DMS114 treated with DMSO at 0.1 percent for 48 hours (cell line): ENCODE results near the gene NXPH2.

Experiments used
- DNase-seq: peaks from one replicate; lab custom pipeline; 2025; ENCODE audit not compliant: unreplicated experiment; lab: John Stamatoyannopoulos, UW

NXPH2 gene

DNA sequence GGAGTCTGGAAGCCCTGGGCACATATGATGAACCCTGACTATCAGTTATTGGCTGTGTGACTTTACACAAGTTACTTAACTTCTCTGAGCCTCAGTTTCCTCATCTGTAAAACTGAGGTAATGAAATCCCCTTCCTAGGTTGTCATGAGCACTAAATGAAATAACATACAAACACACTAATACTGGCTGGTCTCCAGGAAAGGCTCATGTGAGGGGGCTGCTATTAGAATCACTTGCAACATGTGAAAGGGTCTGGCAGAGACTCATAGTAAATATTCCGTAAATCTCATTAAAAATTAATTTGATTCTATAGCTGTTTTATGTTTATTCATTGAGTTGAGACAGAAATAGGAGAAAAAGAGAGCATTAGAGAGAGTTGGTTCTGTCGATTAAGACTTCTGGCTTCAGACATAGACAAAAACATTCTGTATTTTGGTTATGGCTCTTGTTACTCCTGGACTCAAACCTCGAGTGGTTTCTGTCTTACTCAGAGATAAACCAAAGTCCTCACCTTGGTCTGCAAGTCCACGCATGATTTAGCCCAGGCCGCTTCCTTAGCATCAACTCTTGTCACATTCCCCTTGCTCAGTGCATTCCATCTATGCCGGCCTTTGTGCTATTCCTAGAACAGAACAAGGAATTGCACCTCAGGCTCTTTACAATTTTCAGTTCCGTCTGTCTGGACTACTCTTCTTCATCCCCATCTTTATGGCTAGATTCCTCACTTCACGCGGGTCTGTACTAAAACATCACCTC, 139.1 kb downstream of the NXPH2 start:
- no peak for DNase-seq

DNA sequence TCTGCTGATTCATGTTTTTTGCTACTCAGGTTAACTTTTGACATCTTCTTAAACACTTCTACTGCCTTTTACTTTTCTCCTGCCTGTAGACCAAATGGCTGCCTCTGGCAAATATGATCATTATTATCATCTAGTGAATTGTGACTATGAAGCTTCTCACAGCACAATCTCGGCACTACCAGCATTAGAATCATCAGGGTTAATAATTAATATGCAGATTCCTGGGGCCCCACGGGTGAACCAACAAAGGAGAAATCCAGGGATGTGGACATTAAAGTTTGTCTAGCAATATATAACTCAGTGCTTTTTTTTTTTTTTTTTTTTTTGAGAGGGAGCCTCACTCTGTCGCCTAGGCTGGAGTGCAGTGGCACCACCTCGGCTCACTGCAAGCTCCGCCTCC, 142.5 kb downstream of the NXPH2 start:
- no peak for DNase-seq

DNA sequence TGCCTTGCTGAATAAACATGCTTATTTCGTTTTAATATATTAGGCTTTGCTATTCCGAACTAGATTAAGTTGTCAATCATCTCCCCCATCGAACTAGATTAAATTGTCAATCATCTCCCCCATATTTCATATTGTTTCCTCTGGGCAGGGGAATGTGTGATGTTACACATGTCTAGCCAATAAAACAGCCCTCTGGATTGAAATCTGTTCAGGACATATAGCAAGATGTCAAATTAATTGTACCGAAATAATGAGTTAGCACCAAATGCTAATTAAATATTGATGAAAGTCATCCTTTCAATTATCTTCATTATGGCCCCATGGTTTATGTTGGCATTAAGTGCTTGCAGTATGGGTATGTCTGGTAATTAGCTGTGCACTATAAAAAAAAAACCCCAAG, 143.1 kb downstream of the NXPH2 start:
- DNase-seq: no peak

DNA sequence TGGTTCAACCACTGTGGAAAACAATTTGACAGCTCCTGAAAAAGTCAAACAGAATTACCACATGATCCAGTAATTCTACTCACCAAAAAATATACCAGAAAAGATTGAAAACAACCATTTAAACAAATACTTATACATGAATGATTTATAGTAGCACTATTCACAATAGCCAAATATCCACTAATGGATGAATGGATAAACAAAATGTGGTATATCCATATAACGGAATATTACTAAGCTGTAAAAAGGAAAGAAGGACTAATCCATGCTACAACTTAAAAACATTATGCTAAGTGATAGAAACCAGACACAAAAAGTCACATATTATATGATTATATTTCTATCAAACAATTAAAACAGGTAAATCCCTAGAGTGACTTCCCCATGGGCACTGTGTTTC, 147.1 kb downstream of the NXPH2 start:
- no peak for DNase-seq

DNA sequence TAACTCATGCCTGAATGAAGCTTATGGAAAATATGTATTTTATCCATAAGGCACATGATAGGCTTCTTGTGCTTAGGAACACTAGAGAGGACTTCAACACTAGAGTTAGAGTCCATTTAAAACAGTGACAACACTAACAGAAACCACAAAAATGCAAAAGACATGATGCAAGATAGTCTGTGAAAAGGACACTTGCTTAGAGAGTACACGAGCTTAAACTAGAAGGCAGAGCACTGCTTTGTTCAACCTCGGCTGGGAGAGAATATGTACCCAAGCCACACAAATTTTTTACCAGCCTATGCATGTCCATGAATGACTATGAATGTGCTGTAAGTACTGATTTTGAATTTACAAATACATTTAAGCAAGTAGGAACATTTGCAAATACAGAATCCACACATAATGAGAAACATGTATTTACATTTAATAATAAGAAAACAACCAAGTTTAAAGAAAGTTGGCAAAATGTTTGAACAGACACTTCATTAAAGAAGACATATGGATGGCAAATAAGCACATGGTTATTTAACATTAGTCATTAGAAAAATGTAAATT, 148.0 kb downstream of the NXPH2 start:
- DNase-seq: no peak

DNA sequence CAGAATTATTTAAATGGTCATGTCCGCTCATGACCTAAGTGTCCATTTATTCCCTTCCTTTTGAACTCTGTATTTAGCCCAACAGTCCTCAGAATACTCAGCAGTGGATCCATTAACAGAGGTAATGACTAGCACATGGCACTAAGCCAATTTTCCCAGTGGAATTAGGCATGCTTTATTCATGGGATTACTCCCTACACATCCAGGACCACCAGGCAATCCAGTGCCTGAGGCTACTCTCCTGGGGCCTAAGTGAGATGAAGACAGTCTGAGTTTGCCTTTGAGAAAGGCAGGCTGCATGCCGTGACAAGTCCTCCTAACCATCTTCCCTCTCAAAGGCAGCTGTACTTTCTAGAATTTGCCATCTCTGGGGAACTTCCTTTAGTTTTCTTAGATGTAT, 150.0 kb downstream of the NXPH2 start:
- DNase-seq: no peak

DNA sequence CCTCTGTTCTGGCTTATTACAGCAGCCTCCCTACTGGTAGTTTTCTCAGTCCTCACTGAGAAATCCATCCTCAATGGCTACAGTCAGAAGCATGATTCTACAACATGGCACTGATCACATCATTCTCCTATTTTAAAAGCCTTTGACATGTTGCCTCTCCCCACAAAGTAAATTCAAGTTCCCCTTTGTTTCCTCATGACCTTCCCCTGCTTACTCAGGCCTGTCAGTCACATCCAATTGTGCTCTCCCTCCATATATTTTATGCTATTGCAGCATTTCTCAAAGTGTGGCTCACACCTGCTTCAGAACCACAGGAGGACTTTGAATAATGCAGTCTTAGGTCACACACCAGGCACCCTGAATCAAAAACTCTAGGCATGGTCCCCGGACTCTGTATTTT, 154.0 kb downstream of the NXPH2 start:
- no peak for DNase-seq

DNA sequence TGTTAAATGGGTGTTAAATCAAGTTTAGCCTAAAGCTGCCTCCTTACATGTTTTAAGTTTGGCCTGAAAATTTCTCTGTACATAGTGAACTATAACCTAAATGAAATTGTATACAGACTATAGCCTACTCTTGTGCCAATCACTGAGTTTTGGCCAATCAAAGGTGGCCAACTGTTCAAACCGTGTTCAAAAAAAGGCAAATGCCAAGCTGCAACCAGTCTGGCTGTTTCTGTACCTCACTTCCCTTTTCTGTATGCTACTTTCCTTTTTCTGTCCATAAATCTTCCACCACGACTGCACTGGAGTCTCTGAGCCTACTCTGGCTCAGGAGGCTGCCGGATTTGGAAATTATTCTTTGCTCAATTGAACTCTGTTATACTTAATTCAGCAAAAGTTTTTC, 157.6 kb downstream of the NXPH2 start:
- no peak for DNase-seq

DNA sequence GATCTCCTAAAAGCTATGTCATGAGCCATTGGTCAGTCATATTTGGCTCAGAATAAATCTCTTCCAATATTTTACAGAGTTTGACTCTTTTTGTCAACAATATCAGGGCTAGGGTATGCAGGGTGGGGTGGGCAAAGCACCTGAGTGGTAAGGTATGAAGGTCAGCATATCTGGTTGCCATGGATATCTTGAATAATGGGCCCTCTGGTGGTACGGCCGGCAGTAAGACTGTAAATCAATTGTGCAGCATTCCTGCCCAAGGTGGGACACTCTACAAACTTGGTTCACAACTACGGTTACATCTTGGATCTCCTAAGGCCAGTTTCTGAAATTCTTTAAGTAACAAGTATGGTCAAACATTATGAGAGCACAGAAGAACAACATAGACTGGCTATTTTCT, 159.1 kb downstream of the NXPH2 start:
- no peak for DNase-seq

DNA sequence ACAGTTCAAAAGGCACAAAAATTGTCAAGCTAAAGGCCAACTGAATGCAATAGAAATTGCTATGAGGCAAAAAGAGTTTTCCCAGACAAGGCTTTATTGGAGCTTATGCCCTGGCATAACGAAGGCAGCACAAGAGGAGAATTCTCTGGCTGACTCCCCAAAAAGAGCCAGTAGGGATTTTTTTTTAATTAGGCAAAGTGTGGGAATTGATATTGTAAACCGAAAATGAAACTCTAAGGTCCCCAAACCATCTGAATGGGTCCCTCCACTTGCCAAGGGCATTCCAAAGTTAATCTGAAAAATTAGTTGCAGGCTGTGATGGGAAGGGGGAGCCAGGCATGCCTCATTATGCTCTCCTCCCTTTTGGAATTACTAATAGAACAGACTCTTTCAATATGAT, 159.8 kb downstream of the NXPH2 start:
- DNase-seq: no peak
